Measurements from ENCODE around the gene SPANXB1.
"Not testable (repeated sequence)": the region's sequence is repeated elsewhere in the genome, so short reads cannot be mapped to it uniquely, and the experiment has no call there.

SPANXB1 gene, protein sequence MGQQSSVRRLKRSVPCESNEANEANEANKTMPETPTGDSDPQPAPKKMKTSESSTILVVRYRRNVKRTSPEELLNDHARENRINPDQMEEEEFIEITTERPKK

DNA sequence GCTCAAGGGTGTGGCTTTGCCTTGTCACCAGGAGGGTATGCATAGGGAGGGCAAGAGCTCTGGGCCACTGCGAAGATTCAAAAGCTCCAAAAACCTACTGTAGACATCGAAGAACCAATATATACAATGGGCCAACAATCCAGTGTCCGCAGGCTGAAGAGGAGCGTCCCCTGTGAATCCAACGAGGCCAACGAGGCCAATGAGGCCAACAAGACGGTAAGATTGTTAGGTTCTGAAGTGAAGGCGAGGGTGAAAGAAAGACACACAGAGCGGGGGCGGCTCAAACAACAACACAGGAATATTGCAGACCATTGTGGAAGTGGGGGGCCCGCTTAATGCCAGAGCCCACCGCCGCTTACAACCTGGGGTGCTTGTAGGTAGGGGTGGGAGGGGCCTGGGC, at the start of gene SPANXB1:
Gene SPANXB1, plus strand, starts transcription at position 27 of the 400 bp plus-strand sequence. Its CDS starts 100 bp downstream, at position 127.
- H3K4me1 Mint-ChIP-seq; H3K27ac Mint-ChIP-seq; H3K4me3 Mint-ChIP-seq; DNase-seq (ENCODE audit: low spot score in 2 of 2); H3K36me3 Mint-ChIP-seq; H3K9me3 Mint-ChIP-seq; ATAC-seq: not testable (repeated sequence)

DNA sequence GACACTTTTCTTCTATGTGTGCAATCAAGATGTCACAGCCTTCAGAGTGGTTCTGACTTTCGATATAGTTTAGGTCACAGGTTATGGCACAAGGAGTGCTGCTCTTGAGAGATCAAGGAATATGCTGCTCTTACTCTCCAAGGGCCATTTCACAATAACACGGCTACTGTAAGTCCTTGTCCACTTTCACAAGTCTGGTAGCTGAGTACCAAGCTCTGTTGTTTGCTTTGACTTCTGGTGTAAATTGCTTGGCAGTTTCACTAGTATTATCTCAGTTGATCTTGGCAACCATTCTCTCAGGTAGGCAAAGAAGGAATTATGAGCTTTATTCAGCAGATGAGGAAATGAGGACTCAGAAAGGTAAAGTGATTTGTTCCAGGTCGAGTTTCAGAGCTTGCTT, 35.4 kb upstream of the SPANXB1 start:
- Mint-ChIP-seq H3K27ac (no peak overlapping the region), H3K9me3 (peaks cover 6% of the 10 kb centered on the region), H3K36me3 (no peaks in the 10 kb centered on the region), H3K4me1 (no peaks in the 10 kb centered on the region), H3K4me3 (no peak overlapping the region)
- DNase-seq (ENCODE audit: low spot score in 2 of 2) (no peak), ATAC-seq (no peak)

DNA sequence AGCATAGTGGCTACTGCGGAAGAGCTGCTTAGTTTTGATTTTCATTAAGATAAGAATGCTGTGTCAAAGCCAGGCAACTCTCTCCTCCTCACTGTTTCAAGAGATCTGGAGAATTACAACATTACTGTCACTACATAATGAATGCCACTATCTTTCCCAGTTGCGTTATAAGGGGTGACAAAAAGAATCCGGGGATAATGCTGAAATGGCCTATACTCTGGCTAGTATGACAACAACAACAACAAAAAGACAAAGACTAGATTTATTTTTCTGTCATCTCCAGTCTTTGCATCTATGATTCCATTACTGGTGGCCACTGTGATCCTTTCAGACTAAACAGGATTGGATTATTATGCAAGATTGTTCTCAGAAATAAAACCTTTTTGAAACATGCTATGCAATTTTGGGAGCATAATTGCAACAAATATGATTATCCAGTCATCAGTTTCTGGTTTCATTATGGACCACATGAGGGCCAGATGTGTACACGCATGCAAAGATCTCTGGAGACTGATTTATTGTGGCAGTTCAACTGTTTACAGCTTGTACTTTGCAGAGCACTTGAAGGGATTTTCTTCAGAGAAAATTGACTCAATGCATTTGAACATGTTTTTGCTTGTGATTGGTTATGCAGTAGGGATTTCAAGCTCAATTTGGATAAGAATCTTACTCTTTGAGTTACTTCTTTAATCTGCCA, 31.1 kb upstream of the SPANXB1 start:
- Mint-ChIP-seq H3K4me3 (no peak overlapping the region), H3K9me3 (peaks cover 8% of the 10 kb centered on the region), H3K4me1 (no peaks in the 10 kb centered on the region), H3K27ac (no peak overlapping the region), H3K36me3 (no peaks in the 10 kb centered on the region)
- no peak for DNase-seq (ENCODE audit: low spot score in 2 of 2)
- no peak for ATAC-seq

DNA sequence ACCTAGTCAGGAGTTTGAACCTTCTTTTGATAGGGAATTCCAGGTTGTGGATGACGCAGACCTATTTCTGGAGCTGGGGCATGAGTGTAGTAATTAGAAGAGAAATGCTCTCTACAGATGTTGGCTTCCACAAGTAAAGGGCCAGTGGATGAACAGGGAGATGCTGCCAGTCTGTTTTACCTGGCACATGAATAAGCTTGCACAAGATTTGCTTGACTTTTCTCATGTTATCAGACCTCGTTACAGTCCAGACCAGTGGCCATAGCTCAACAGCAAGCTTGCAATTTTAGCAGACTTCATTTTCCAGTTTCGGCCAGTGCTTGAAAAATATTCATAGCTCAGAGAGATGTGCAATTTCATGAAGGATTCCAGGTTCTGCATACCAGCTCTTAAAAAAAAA, 26.9 kb upstream of the SPANXB1 start:
- Mint-ChIP-seq H3K27ac (no peak overlapping the region), H3K9me3 (peaks cover 6% of the 10 kb centered on the region), H3K4me1 (no peaks in the 10 kb centered on the region), H3K36me3 (no peaks in the 10 kb centered on the region), H3K4me3 (no peak overlapping the region)
- no peak for ATAC-seq
- DNase-seq (ENCODE audit: low spot score in 2 of 2), result no peak

DNA sequence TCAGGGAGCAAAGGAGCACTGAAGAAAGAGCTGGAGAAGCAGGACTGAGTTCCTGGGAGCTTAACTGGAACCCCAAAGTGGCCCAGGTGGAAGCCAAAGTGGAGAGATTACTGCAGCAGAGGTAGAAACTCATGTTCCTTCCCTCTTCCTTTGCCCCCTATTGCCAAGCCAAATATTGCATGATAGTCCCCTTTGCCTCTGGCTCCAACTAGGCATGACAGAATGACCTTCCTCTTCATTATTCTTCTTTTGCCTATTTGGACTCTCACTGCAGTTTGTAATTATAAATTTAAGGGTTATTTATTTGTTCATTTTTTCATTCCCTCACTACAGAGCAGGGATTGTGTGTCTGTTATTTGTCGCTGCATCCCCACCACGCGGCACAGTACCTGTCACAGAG, 22.1 kb upstream of the SPANXB1 start:
- Mint-ChIP-seq H3K4me1 (no peaks in the 10 kb centered on the region), H3K4me3 (no peak overlapping the region), H3K9me3 (peaks cover 2% of the 10 kb centered on the region), H3K27ac (no peak overlapping the region), H3K36me3 (no peaks in the 10 kb centered on the region)
- no peak for ATAC-seq
- no peak for DNase-seq (ENCODE audit: low spot score in 2 of 2)

DNA sequence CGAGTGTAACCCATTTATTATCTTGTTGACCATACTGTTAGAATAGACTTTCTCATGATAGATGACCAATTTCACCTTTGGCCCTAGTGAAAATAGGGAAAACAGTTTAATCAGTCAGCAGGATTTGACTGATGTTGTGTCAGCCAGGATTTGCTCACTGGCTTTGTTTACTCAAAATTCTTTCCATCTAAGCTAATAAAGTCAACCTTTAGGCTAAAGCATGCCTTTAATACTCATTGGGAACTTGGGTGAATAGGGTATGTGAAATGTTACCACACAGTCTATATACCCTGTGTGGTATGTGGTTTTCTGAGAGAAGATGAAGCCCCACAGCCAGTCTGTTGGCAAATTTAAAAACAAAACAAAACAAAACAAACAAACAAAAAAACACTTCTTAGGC, 18.7 kb upstream of the SPANXB1 start:
- no peak for ATAC-seq
- no peak overlapping the region for H3K27ac Mint-ChIP-seq

DNA sequence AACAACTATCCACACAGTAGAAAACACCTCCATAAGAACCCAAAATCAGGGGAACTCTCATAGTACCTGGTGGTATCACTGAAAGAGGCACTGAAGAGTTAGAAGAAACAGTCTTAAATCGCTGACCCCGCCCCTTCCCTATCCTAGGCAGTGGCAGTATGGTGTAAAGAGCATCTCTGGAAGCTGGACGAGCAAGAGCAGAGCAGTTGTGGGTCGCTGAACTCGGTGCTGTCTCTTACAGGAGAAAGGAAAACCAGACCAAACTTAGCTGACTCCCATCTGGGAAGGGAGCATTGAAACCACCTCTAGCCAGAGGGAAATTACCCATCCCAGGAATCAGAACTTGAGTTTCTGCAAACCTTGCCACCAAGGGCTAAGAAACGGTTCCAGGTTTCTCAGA, 2.8 kb downstream of the SPANXB1 start:
- H3K9me3 Mint-ChIP-seq; H3K4me1 Mint-ChIP-seq; ATAC-seq; H3K36me3 Mint-ChIP-seq; H3K27ac Mint-ChIP-seq; DNase-seq (ENCODE audit: low spot score in 2 of 2); H3K4me3 Mint-ChIP-seq: not testable (repeated sequence)

More for the DNA sequence above, 18.7 kb upstream of the SPANXB1 start:
- H3K9me3 Mint-ChIP-seq, result peaks cover 3% of the 10 kb centered on the region
- no peaks in the 10 kb centered on the region for H3K36me3 Mint-ChIP-seq
- DNase-seq (ENCODE audit: low spot score in 2 of 2), result no peak
- H3K4me3 Mint-ChIP-seq, result no peak overlapping the region
- no peaks in the 10 kb centered on the region for H3K4me1 Mint-ChIP-seq

DNA sequence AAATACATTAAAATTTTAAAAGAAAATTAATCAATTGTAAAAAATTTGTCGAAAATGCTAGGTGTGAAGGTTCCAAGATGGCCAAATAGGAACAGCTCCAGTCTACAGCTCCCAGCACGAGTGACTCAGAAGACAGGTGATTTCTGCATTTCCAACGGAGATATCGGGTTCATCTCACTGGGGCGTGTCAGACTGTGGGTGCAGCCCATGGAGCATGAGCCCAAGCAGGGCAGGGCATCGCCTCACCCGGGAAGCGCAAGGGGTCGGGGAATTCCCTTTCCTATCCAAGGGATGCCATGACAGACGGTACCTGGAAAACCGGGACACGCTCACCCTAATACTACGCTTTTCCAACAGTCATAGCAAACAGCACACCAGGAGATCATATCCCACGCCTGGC, 41.9 kb downstream of the SPANXB1 start:
- H3K27ac Mint-ChIP-seq; H3K36me3 Mint-ChIP-seq; H3K4me3 Mint-ChIP-seq; DNase-seq (ENCODE audit: low spot score in 2 of 2); ATAC-seq; H3K4me1 Mint-ChIP-seq; H3K9me3 Mint-ChIP-seq: not testable (repeated sequence)

DNA sequence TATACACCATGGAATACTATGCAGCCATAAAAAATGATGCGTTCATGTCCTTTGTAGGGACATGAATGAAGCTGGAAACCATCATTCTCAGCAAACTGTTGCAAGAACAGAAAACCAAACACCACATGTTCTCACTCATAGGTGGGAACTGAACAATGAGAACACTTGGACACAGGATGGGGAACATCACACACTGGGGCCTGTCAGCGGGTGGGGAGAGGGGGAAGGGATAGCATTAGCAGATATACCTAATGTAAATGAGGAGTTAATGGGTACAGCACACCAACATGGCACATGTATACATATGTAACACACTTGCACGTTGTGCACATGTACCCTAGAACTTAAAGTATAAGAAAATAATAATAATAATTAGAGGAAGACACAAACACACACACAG, 47.5 kb downstream of the SPANXB1 start:
- not testable (repeated sequence) for ATAC-seq

DNA sequence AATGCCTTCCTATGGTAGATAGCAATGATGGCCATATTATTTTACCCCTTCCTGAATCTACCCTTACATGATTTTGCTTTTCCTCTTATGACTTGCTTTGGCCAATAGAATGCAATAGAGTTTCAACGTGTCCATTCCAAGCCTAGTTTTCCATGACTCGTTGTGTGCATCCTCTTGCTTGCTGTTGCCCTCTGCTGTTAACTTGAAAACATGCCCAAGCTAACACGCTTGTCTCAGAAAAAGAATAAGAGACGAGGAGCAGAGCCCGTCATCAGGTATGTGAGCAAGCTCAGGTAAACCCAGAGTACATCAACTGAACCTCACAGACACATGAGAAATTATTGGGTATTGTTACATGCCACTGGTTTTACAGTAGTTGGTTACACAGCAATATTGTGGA, 49.7 kb downstream of the SPANXB1 start:
- not testable (repeated sequence) for ATAC-seq; H3K36me3 Mint-ChIP-seq; H3K27ac Mint-ChIP-seq; H3K9me3 Mint-ChIP-seq; H3K4me3 Mint-ChIP-seq; DNase-seq (ENCODE audit: low spot score in 2 of 2); H3K4me1 Mint-ChIP-seq

More for the DNA sequence above, 47.5 kb downstream of the SPANXB1 start:
- H3K36me3 Mint-ChIP-seq; H3K27ac Mint-ChIP-seq; DNase-seq (ENCODE audit: low spot score in 2 of 2); H3K9me3 Mint-ChIP-seq; H3K4me1 Mint-ChIP-seq; H3K4me3 Mint-ChIP-seq: not testable (repeated sequence)

All from stimulated activated effector memory CD8-positive, alpha-beta T cell treated with anti-CD3 and anti-CD28 coated beads, Interleukin-12 subunit alpha, Interleukin-12 subunit beta, amount 100 ng/mL, for 72 hours (primary cell).